Type B pancreatic cell (in vitro differentiated cells): Measurements from ENCODE around the gene SLC5A10. TPM values are rescaled to one million over a fixed set of nuclear protein-coding genes. Genes with fewer than 3 reads are reported as not detected.

Experiments used
- DNase-seq: peaks from one replicate; pipeline ENCODE4 v3.0.0; 2021; ENCODE audit warnings: mixed read lengths; ENCODE audit not compliant: unreplicated experiment; ENCODE audit errors: extremely low spot score
- H3K27ac Mint-ChIP-seq: 2 replicates; pipeline ENCODE4 v1.8.0; 2021; ENCODE audit warnings: mild to moderate bottlenecking, mixed read lengths
- H3K27me3 Mint-ChIP-seq: 2 replicates; pipeline ENCODE4 v1.8.0; 2021; ENCODE audit warnings: mixed read lengths
- H3K36me3 Mint-ChIP-seq: 2 replicates; pipeline ENCODE4 v1.8.0; 2021; ENCODE audit warnings: mixed read lengths
- H3K4me1 Mint-ChIP-seq: one replicate; pipeline ENCODE4 v1.8.0; 2021; ENCODE audit warnings: mixed read lengths; ENCODE audit not compliant: unreplicated experiment
- H3K4me3 Mint-ChIP-seq: 2 replicates; pipeline ENCODE4 v1.8.0; 2021; ENCODE audit warnings: mild to moderate bottlenecking, mixed read lengths
- H3K9me3 Mint-ChIP-seq: 2 replicates; pipeline ENCODE4 v1.8.0; 2021; ENCODE audit warnings: mixed read lengths
- CTCF ChIP-seq: fragments of 200-600 bp; sonication (generic); conservative IDR thresholded peaks from 2 replicates; pipeline ENCODE4 v1.5.0; 2021; ENCODE audit warnings: antibody characterized with exemption, mild to moderate bottlenecking
- total RNA-seq: library from RNA; stranded (reverse); gene quantifications from 2 replicates; pipeline ENCODE4 v1.2.1, GENCODE V29; 2021; ENCODE audit warnings: low replicate concordance

Gene SLC5A10
- total RNA-seq, 1 donor from 2014 or later = 0.19 TPM

- peaks cover 25% of the 10 kb centered on the region for H3K4me1 Mint-ChIP-seq
- no peak overlapping the region for H3K4me3 Mint-ChIP-seq
- no peak for DNase-seq
- no peaks in the 10 kb centered on the region for H3K9me3 Mint-ChIP-seq
- TF ChIP-seq CTCF = no peak
- H3K27ac Mint-ChIP-seq = peak overlapping the region; percentile 87
- peaks cover under 1% of the 10 kb centered on the region for H3K27me3 Mint-ChIP-seq
- H3K36me3 Mint-ChIP-seq = no peaks in the 10 kb centered on the region
These were observed 13.7 kb downstream of the SLC5A10 start for GRCh38 chr17:18965530-18966236.

- peak overlapping the region; percentile 41 for H3K4me3 Mint-ChIP-seq
- no peak for DNase-seq
- H3K27ac Mint-ChIP-seq = peak overlapping the region; percentile 39
- no peaks in the 10 kb centered on the region for H3K9me3 Mint-ChIP-seq
- no peak for TF ChIP-seq CTCF
- H3K36me3 Mint-ChIP-seq = no peaks in the 10 kb centered on the region
- no peaks in the 10 kb centered on the region for H3K27me3 Mint-ChIP-seq
- peaks cover 13% of the 10 kb centered on the region for H3K4me1 Mint-ChIP-seq
These were observed 15.1 kb downstream of the SLC5A10 start for GRCh38 chr17:18966831-18967624.

GRCh38 chr17:18967916-18968315 lies 16.0 kb downstream of the SLC5A10 start:
- Mint-ChIP-seq H3K9me3 (no peaks in the 10 kb centered on the region), H3K4me3 (no peak overlapping the region), H3K27ac (no peak overlapping the region), H3K36me3 (no peaks in the 10 kb centered on the region), H3K27me3 (no peaks in the 10 kb centered on the region), H3K4me1 (peaks cover 5% of the 10 kb centered on the region)
- DNase-seq = no peak
- TF ChIP-seq CTCF = no peak

DNA sequence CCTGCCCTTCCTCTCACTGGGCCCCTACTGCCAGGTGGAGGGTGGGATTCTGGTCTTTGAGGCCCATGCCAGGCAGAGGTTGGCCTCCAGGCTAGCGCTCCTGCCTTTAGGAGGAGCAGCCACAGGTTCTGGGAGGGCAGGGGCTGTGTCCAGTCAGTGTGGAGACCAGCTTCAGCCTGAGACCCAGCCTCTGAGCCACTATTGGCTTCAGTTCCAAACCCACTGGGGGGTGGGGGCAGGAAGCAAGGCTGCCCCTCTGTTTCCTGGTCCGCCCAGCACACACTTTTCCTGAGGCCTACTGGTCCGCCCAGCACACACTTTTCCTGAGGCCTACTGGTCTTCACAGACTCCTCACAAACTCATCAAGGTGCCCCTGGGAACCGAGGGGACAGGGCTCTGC lies 16.4 kb downstream of the SLC5A10 start:
- no peak overlapping the region for H3K4me3 Mint-ChIP-seq
- H3K27ac Mint-ChIP-seq = no peak overlapping the region
- no peaks in the 10 kb centered on the region for H3K9me3 Mint-ChIP-seq
- TF ChIP-seq CTCF = no peak
- H3K36me3 Mint-ChIP-seq = no peaks in the 10 kb centered on the region
- no peaks in the 10 kb centered on the region for H3K27me3 Mint-ChIP-seq
- H3K4me1 Mint-ChIP-seq = peaks cover 4% of the 10 kb centered on the region
- DNase-seq = no peak

- Mint-ChIP-seq H3K9me3 (no peaks in the 10 kb centered on the region), H3K4me3 (no peak overlapping the region), H3K4me1 (peaks cover 4% of the 10 kb centered on the region), H3K27ac (peak overlapping the region; percentile 70), H3K27me3 (no peaks in the 10 kb centered on the region), H3K36me3 (no peaks in the 10 kb centered on the region)
- no peak for TF ChIP-seq CTCF
- DNase-seq = no peak
These were observed 17.3 kb downstream of the SLC5A10 start for GRCh38 chr17:18968945-18969887.
